ENCODE data around the gene KRT33B.

KRT33B gene

DNA sequence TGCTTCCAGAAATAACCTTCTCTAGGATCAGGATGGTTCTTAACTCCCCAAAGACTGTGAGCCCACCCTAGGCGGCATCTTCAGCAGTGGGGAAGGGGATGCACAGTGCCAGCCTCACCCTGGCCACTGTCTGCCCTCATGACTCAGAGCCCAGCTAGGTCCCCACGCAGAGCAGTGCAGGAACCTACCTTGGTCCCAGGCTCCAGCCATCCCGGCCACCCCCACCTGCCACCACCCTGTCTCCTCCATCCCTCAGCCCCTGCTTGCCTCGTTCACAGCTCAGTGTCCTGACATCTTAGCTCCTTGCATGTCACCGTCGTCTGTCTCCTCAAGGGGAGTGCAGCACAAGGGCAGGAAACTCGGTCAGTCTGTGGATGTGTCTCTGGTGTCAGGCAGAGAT lies 38.0 kb downstream of the KRT33B start:
- H3K9ac ChIP-seq (ENCODE audit: low read length), result no peak overlapping the region
- H2AFZ ChIP-seq (ENCODE audit: low read length), result no peak overlapping the region
- no peak overlapping the region for H3K27ac ChIP-seq (ENCODE audit: low read depth, low read length, poor library complexity, severe bottlenecking)
- H3K4me1 ChIP-seq (ENCODE audit: insufficient read depth, low read length, severe bottlenecking), result no peaks in the 10 kb centered on the region
- no peaks in the 10 kb centered on the region for H4K20me1 ChIP-seq (ENCODE audit: insufficient read depth, low read length)
- H3K4me2 ChIP-seq (ENCODE audit: low read length), result no peak overlapping the region
- no peaks in the 10 kb centered on the region for H3K27me3 ChIP-seq (ENCODE audit: insufficient read depth, low read length)
- TF ChIP-seq, protein P1, sequence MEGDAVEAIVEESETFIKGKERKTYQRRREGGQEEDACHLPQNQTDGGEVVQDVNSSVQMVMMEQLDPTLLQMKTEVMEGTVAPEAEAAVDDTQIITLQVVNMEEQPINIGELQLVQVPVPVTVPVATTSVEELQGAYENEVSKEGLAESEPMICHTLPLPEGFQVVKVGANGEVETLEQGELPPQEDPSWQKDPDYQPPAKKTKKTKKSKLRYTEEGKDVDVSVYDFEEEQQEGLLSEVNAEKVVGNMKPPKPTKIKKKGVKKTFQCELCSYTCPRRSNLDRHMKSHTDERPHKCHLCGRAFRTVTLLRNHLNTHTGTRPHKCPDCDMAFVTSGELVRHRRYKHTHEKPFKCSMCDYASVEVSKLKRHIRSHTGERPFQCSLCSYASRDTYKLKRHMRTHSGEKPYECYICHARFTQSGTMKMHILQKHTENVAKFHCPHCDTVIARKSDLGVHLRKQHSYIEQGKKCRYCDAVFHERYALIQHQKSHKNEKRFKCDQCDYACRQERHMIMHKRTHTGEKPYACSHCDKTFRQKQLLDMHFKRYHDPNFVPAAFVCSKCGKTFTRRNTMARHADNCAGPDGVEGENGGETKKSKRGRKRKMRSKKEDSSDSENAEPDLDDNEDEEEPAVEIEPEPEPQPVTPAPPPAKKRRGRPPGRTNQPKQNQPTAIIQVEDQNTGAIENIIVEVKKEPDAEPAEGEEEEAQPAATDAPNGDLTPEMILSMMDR (IDR thresholded peaks at IDR 0.05; ENCODE audit: low read length), result no peak
- no peaks in the 10 kb centered on the region for H3F3A ChIP-seq (ENCODE audit: insufficient read depth, low read length)
- H3K9me3 ChIP-seq (ENCODE audit: low read length), result no peaks in the 10 kb centered on the region
- no peaks in the 10 kb centered on the region for H3K79me2 ChIP-seq (ENCODE audit: insufficient read depth, low read length)
- no peaks in the 10 kb centered on the region for H3K36me3 ChIP-seq (ENCODE audit: insufficient read depth, low read length)
- no peak overlapping the region for H3K4me3 ChIP-seq (ENCODE audit: low read depth, low read length, poor library complexity, severe bottlenecking)
- H3K9me2 ChIP-seq (ENCODE audit: low read depth, low read length), result no peaks in the 10 kb centered on the region

- Histone ChIP-seq H3K4me2 (ENCODE audit: low read length) (no peak overlapping the region), H3K9me3 (ENCODE audit: low read length) (no peaks in the 10 kb centered on the region), H3K4me3 (ENCODE audit: low read depth, low read length, poor library complexity, severe bottlenecking) (no peak overlapping the region), H3K36me3 (ENCODE audit: insufficient read depth, low read length) (no peaks in the 10 kb centered on the region), H3K4me1 (ENCODE audit: insufficient read depth, low read length, severe bottlenecking) (no peaks in the 10 kb centered on the region), H3F3A (ENCODE audit: insufficient read depth, low read length) (no peaks in the 10 kb centered on the region), H2AFZ (ENCODE audit: low read length) (no peak overlapping the region), H3K9me2 (ENCODE audit: low read depth, low read length) (no peaks in the 10 kb centered on the region), H3K9ac (ENCODE audit: low read length) (no peak overlapping the region), H3K27me3 (ENCODE audit: insufficient read depth, low read length) (no peaks in the 10 kb centered on the region), H3K79me2 (ENCODE audit: insufficient read depth, low read length) (no peaks in the 10 kb centered on the region), H4K20me1 (ENCODE audit: insufficient read depth, low read length) (no peaks in the 10 kb centered on the region), H3K27ac (ENCODE audit: low read depth, low read length, poor library complexity, severe bottlenecking) (no peak overlapping the region)
- TF ChIP-seq, protein P1 (IDR thresholded peaks at IDR 0.05; ENCODE audit: low read length), result peak; percentile 31; the same call in 1 of the 2 replicates
- TF ChIP-seq EZH2 (IDR thresholded peaks at IDR 0.05; ENCODE audit: borderline replicate concordance, low read length), result no peak
These were observed 40.2 kb downstream of the KRT33B start for GRCh38 chr17:41329279-41329948.

- Histone ChIP-seq H3K4me2 (ENCODE audit: low read length) (no peak overlapping the region), H4K20me1 (ENCODE audit: insufficient read depth, low read length) (no peaks in the 10 kb centered on the region), H3F3A (ENCODE audit: insufficient read depth, low read length) (no peaks in the 10 kb centered on the region), H3K27me3 (ENCODE audit: insufficient read depth, low read length) (no peaks in the 10 kb centered on the region), H3K27ac (ENCODE audit: low read depth, low read length, poor library complexity, severe bottlenecking) (no peak overlapping the region), H3K79me2 (ENCODE audit: insufficient read depth, low read length) (no peaks in the 10 kb centered on the region), H2AFZ (ENCODE audit: low read length) (no peak overlapping the region), H3K4me3 (ENCODE audit: low read depth, low read length, poor library complexity, severe bottlenecking) (no peak overlapping the region), H3K9me2 (ENCODE audit: low read depth, low read length) (no peaks in the 10 kb centered on the region), H3K4me1 (ENCODE audit: insufficient read depth, low read length, severe bottlenecking) (no peaks in the 10 kb centered on the region), H3K36me3 (ENCODE audit: insufficient read depth, low read length) (no peaks in the 10 kb centered on the region), H3K9me3 (ENCODE audit: low read length) (no peaks in the 10 kb centered on the region), H3K9ac (ENCODE audit: low read length) (no peak overlapping the region)
- TF ChIP-seq EZH2 (IDR thresholded peaks at IDR 0.05; ENCODE audit: borderline replicate concordance, low read length), result no peak
- TF ChIP-seq, protein P1 (IDR thresholded peaks at IDR 0.05; ENCODE audit: low read length), result no peak
These were observed 41.4 kb downstream of the KRT33B start for GRCh38 chr17:41328207-41328606.
